H1 (cell line): ENCODE results near the gene CCDC157. TPM values are rescaled to one million over a fixed set of nuclear protein-coding genes. Genes with fewer than 3 reads are reported as not detected.

ENCODE experiments used
- CTCF ChIA-PET: fragments of 300-600 bp; sonication (Branson Sonifier 250); formaldehyde crosslinking; loops from one replicate; lab custom pipeline; 2021; ENCODE audit not compliant: partially characterized antibody; lab: Charles Lee
- POLR2A ChIA-PET: fragments of 300-600 bp; sonication (Branson Sonifier 250); formaldehyde crosslinking; loops from one replicate; lab custom pipeline; 2021; ENCODE audit warnings: inconsistent platforms; ENCODE audit not compliant: partially characterized antibody; lab: Charles Lee
- DNase-seq, 2 experiments: peaks; one replicate each; pipeline versions ENCODE4 v3.0.0 to v3.0.0-alpha.2; 2010 to 2022; ENCODE audit warnings: low spot score in 2 of 2, low read depth in 1 of 2, mixed read lengths in 1 of 2
- FAIRE-seq: peaks from 2 replicates; lab custom pipeline; 2011; peaks lifted over from hg19 to GRCh38; lab: Jason Lieb, UNC
- H2AFZ ChIP-seq: 2 replicates; pipeline ENCODE4 v1.8.1; 2012; ENCODE audit warnings: low read length, inconsistent platforms
- H2AK5ac ChIP-seq: 2 replicates; pipeline ENCODE4 v1.6.1; 2013; ENCODE audit warnings: low read depth, low read length
- H2BK120ac ChIP-seq: replicated peaks from 2 replicates; pipeline ENCODE3; 2013; ENCODE audit warnings: low read depth, low read length, inconsistent platforms
- H2BK12ac ChIP-seq: 2 replicates; pipeline ENCODE4 v1.6.1; 2013; ENCODE audit warnings: low read depth, low read length
- H2BK15ac ChIP-seq: 2 replicates; pipeline ENCODE4 v1.6.1; 2013; ENCODE audit warnings: low read length
- H2BK20ac ChIP-seq: 2 replicates; pipeline ENCODE4 v1.6.1; 2013; ENCODE audit warnings: low read length
- H2BK5ac ChIP-seq: 2 replicates; pipeline ENCODE4 v1.6.1; 2013; ENCODE audit warnings: low read depth, low read length
- H3K14ac ChIP-seq: 2 replicates; pipeline ENCODE4 v1.6.1; 2013; ENCODE audit warnings: inconsistent platforms; ENCODE audit not compliant: insufficient read length
- H3K18ac ChIP-seq: 2 replicates; pipeline ENCODE4 v1.6.1; 2013; ENCODE audit warnings: low read length; ENCODE audit errors: extremely low read depth
- H3K23ac ChIP-seq: 2 replicates; pipeline ENCODE4 v1.6.1; 2013; ENCODE audit warnings: inconsistent platforms; ENCODE audit not compliant: insufficient read length
- H3K23me2 ChIP-seq: 2 replicates; pipeline ENCODE4 v1.6.1; 2013; ENCODE audit warnings: low read depth, low read length
- H3K27ac ChIP-seq: 2 replicates; pipeline ENCODE4 v1.6.1; 2011; ENCODE audit warnings: low read depth, low read length, inconsistent platforms
- H3K27me3 ChIP-seq, 4 experiments: replicated peaks in 1 of 4; 1 replicate in 1 of 4; 2 replicates in 3 of 4; pipeline versions ENCODE4 v1.6.1 to v1.8.1; 2011 to 2013; ENCODE audit warnings: low read length in 3 of 4, mild to moderate bottlenecking in 3 of 4, inconsistent platforms in 2 of 4, mixed read lengths in 2 of 4, moderate library complexity in 1 of 4; ENCODE audit not compliant: control insufficient read depth in 3 of 4, insufficient read depth in 3 of 4; ENCODE audit errors: extremely low read depth in 1 of 4
- H3K36me3 ChIP-seq, 4 experiments: 2 replicates each; pipeline versions ENCODE4 v1.6.1 to v1.8.1; 2011 to 2013; ENCODE audit warnings: mild to moderate bottlenecking in 4 of 4, low read length in 3 of 4, moderate library complexity in 2 of 4, control low read depth in 1 of 4, inconsistent platforms in 1 of 4; ENCODE audit not compliant: insufficient read depth in 4 of 4, control insufficient read depth in 2 of 4
- H3K4ac ChIP-seq: replicated peaks from 2 replicates; pipeline ENCODE3; 2013; ENCODE audit warnings: low read length, low read depth, mixed read lengths, inconsistent platforms; ENCODE audit not compliant: insufficient read length
- H3K4me1 ChIP-seq, 4 experiments: replicated peaks in 1 of 4; 1 replicate in 1 of 4; 2 replicates in 3 of 4; pipeline versions ENCODE4 v1.6.1 to v1.8.1; 2011 to 2013; ENCODE audit warnings: low read length in 3 of 4, inconsistent platforms in 2 of 4, mixed read lengths in 1 of 4; ENCODE audit not compliant: insufficient read depth in 4 of 4, control insufficient read depth in 3 of 4
- H3K4me2 ChIP-seq, 2 experiments: 2 replicates each; pipeline versions ENCODE4 v1.6.1 to v1.8.1; 2011 to 2013; ENCODE audit warnings: low read depth in 2 of 2, low read length in 2 of 2, control low read depth in 1 of 2, inconsistent platforms in 1 of 2, mild to moderate bottlenecking in 1 of 2; ENCODE audit not compliant: insufficient read depth in 1 of 2
- H3K4me3 ChIP-seq, 4 experiments: fragments of 200-600, 300-600 bp in 1 of 4; sonication (generic), shearing (Covaris generic), sonication (Bioruptor Twin) in 1 of 4; 2 replicates each; pipeline versions ENCODE4 v1.5.1 to v1.8.1; 2011 to 2016; ENCODE audit warnings: low read length in 4 of 4, low read depth in 3 of 4, control low read depth in 2 of 4, inconsistent platforms in 2 of 4, mild to moderate bottlenecking in 2 of 4, mixed read lengths in 1 of 4, moderate library complexity in 1 of 4; ENCODE audit not compliant: insufficient read depth in 2 of 4; ENCODE audit errors: extremely low read depth in 1 of 4
- H3K56ac ChIP-seq: replicated peaks from 2 replicates; pipeline ENCODE3; 2013; ENCODE audit warnings: low read depth, mild to moderate bottlenecking, mixed read lengths, low read length, inconsistent platforms; ENCODE audit not compliant: insufficient read length
- H3K79me1 ChIP-seq: 2 replicates; pipeline ENCODE4 v1.6.1; 2013; ENCODE audit warnings: low read depth, low read length, control low read depth
- H3K79me2 ChIP-seq, 2 experiments: 2 replicates each; pipeline versions ENCODE4 v1.6.1 to v1.8.1; 2012 to 2013; ENCODE audit warnings: low read length in 2 of 2, mild to moderate bottlenecking in 2 of 2, inconsistent platforms in 1 of 2; ENCODE audit not compliant: insufficient read depth in 2 of 2, control insufficient read depth in 1 of 2
- H3K9ac ChIP-seq, 4 experiments: replicated peaks in 1 of 4; 1 replicate in 1 of 4; 2 replicates in 3 of 4; pipeline versions ENCODE4 v1.6.1 to v1.8.1; 2011 to 2013; ENCODE audit warnings: low read depth in 3 of 4, low read length in 3 of 4, control low read depth in 2 of 4, mild to moderate bottlenecking in 2 of 4, moderate library complexity in 2 of 4, inconsistent platforms in 1 of 4; ENCODE audit errors: extremely low read depth in 1 of 4
- H3K9me3 ChIP-seq, 2 experiments: 2 replicates each; pipeline versions ENCODE4 v1.6.1 to v1.8.1; 2012 to 2013; ENCODE audit warnings: mild to moderate bottlenecking in 2 of 2, moderate library complexity in 2 of 2, control low read depth in 1 of 2, inconsistent platforms in 1 of 2, low read depth in 1 of 2, low read length in 1 of 2, mixed read lengths in 1 of 2; ENCODE audit not compliant: insufficient read depth in 2 of 2
- H4K20me1 ChIP-seq, 2 experiments: replicated peaks in 1 of 2; 2 replicates each; pipeline versions ENCODE3 to v1.8.1; 2011 to 2013; ENCODE audit warnings: inconsistent platforms in 2 of 2, low read length in 2 of 2, mild to moderate bottlenecking in 1 of 2; ENCODE audit not compliant: insufficient read depth in 2 of 2, control insufficient read depth in 1 of 2
- H4K5ac ChIP-seq: 2 replicates; pipeline ENCODE4 v1.6.1; 2013; ENCODE audit warnings: low read length, low read depth, mixed read lengths, inconsistent platforms; ENCODE audit not compliant: insufficient read length
- H4K8ac ChIP-seq: 2 replicates; pipeline ENCODE4 v1.8.0; 2013; ENCODE audit warnings: mild to moderate bottlenecking, moderate library complexity, low read length, inconsistent platforms; ENCODE audit not compliant: insufficient read depth; ENCODE audit errors: extremely low read depth
- H4K91ac ChIP-seq: replicated peaks from 2 replicates; pipeline ENCODE3; 2013; ENCODE audit warnings: low read length, mixed read lengths, inconsistent platforms; ENCODE audit not compliant: insufficient read length
- ASH2L ChIP-seq: fragments of 200-600, 300-600 bp; sonication (generic); IDR thresholded peaks from one replicate; pipeline ENCODE4 v1.7.1; 2017; ENCODE audit warnings: low read length
- CBX8 ChIP-seq: fragments of 300-800, 300-1000 bp; sonication (generic); IDR thresholded peaks from 2 replicates; pipeline ENCODE4 v1.7.1; 2016; ENCODE audit warnings: low read depth, low read length, borderline replicate concordance
- CREB1 ChIP-seq: IDR thresholded peaks from 2 replicates; pipeline ENCODE4 v1.6.1; 2012; ENCODE audit warnings: inconsistent platforms
- MAFK ChIP-seq: IDR thresholded peaks from 2 replicates; pipeline ENCODE4 v1.6.1; 2012; ENCODE audit warnings: low read depth, mild to moderate bottlenecking, improper control_type of control experiment, low read length
- SAP30 ChIP-seq: fragments of 300-600 bp; sonication (generic); IDR thresholded peaks from 2 replicates; pipeline ENCODE4 v1.7.1; 2012; ENCODE audit warnings: low read length, moderate library complexity, mild to moderate bottlenecking, inconsistent platforms; ENCODE audit not compliant: insufficient read depth, insufficient replicate concordance
- SP1 ChIP-seq: IDR thresholded peaks from 2 replicates; pipeline ENCODE4 v1.6.1; 2011; ENCODE audit warnings: low read depth, low read length
- SP2 ChIP-seq: IDR thresholded peaks from 2 replicates; pipeline ENCODE4 v1.6.1; 2012; ENCODE audit warnings: mild to moderate bottlenecking, low read length, inconsistent platforms
- SRF ChIP-seq: IDR thresholded peaks from 2 replicates; pipeline ENCODE4 v1.6.1; 2011; ENCODE audit warnings: mild to moderate bottlenecking, low read depth, low read length, moderate library complexity
- TAF1 ChIP-seq: IDR thresholded peaks from 2 replicates; pipeline ENCODE4 v1.6.1; 2011; ENCODE audit warnings: mild to moderate bottlenecking, low read depth, low read length
- WGBS, 2 experiments: shearing (Covaris generic) in 1 of 2; methylation state at CpG; one replicate each; pipeline versions ENCODE4 v1.1.6 to v1.1.7; 2013 to 2015; ENCODE audit warnings: low lambda C conversion rate in 2 of 2, mixed read lengths in 2 of 2, inconsistent platforms in 1 of 2, low coverage in 1 of 2, missing lambda C conversion rate in 1 of 2; ENCODE audit not compliant: insufficient replicate concordance in 2 of 2, insufficient coverage in 1 of 2, insufficient read length in 1 of 2; ENCODE audit errors: extremely low coverage in 1 of 2, missing lambda C conversion rate in 1 of 2; 5-methylcytosine and 5-hydroxymethylcytosine counted together
- polyA plus RNA-seq, 7 experiments: library from polyadenylated mRNA; depleted of rRNA in 3 of 7; stranded (reverse) in 5 of 7; unstranded in 2 of 7; fragments of >200 nt in 5 of 7; fragments of 200-250 nt in 2 of 7; gene quantifications; 1 replicate in 5 of 7; 2 replicates in 1 of 7; 4 replicates in 1 of 7; pipeline versions ENCODE4 v1.2.1 to v1.2.3, GENCODE V29; 2011 to 2013; ENCODE audit warnings: missing spikeins in 2 of 7, mixed read lengths in 2 of 7
- total RNA-seq: library from RNA; stranded (reverse); fragmentation: NEBNext Ultra II Directional; extraction: Animal tissue kit (Norgen Biotek cat#: 25700); gene quantifications from 2 replicates; pipeline ENCODE4 v1.2.1, GENCODE V29; 2021
- TF ChIP-seq, protein P1 (sequence below), 3 experiments: IDR thresholded peaks; 1 replicate in 2 of 3; 2 replicates in 1 of 3; pipeline versions ENCODE4 v1.5.1 to v1.6.1; 2011; ENCODE audit warnings: low read length in 3 of 3, mild to moderate bottlenecking in 3 of 3, inconsistent platforms in 2 of 3, low read depth in 1 of 3, moderate library complexity in 1 of 3; ENCODE audit not compliant: insufficient read depth in 1 of 3; ENCODE audit errors: control extremely low read depth in 1 of 3
- TF ChIP-seq, protein P2 (sequence below): IDR thresholded peaks from 2 replicates; pipeline ENCODE4 v1.6.1; 2011; ENCODE audit warnings: low read length, improper control_type of control experiment

CCDC157 gene
- total and polyA plus RNA-seq, 2 of the 8 experiments (the other 6 are each of a cell fraction or from before 2014, with no cell fraction given) = 4.1 to 8.4 TPM

DNA sequence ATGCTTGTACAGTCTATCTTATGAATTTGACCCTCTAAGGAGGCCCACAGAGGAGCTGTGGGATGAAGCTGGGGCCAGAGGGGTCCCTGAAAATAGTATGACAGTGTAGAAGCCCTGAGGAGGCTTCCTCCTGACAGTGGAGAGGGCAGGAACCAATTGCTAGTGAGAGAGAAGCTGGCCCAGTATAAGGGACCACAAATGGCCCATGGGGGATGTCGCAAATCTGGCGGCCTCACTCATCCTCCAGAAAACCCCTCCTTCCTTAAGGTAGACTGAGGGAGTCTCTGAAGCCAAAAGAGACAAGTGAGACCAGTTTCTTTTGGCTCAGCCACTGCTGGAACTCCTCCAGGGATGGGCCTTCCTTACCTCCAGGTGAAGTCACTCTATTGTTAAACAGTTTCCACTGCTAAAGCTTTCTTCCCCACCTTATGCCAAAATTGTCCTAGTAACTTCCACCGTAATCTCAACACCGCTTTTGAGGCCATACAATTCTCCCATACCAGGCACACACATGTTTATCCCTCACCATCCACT is 49.7 kb upstream of the CCDC157 start:
- no peak overlapping the region for H3K4ac ChIP-seq
- no peaks in the 10 kb centered on the region for H3K79me2 ChIP-seq
- CTCF ChIA-PET = interaction anchor here (1.8 kb wide), 1 partner anchor 8 kb away, joined by 4 read pairs; no protein-coding TSS in a partner anchor
- H3K36me3 ChIP-seq = no peaks in the 10 kb centered on the region
- H3K23ac ChIP-seq = no peak overlapping the region
- H3K9me3 ChIP-seq = no peaks in the 10 kb centered on the region
- peaks cover 0 to 5% (median 1%) of the 10 kb centered on the region in 4 experiments; a peak in 3 of 7 replicates for H3K4me1 ChIP-seq
- POLR2A ChIA-PET = no interaction called here
- H3K23me2 ChIP-seq = no peaks in the 10 kb centered on the region
- no peak overlapping the region for H3K56ac ChIP-seq
- H3K27me3 ChIP-seq = no peaks in the 10 kb centered on the region
- WGBS, 2 experiments = 97% methylated on average over 3 of the region's 4 CpGs; no CpG with 5 or more reads in 1 of the 2 experiments
- no peak overlapping the region for H4K5ac ChIP-seq
- H2BK20ac ChIP-seq = no peak overlapping the region
- H2BK12ac ChIP-seq = no peak overlapping the region
- FAIRE-seq = no peak
- H3K4me3 ChIP-seq = no peak overlapping the region
- no peak overlapping the region for H2BK5ac ChIP-seq
- DNase-seq = no peak
- H2AFZ ChIP-seq = no peak overlapping the region
- no peak overlapping the region for H2BK120ac ChIP-seq
- peaks cover 0 to 2% of the 10 kb centered on the region in 2 experiments for H4K20me1 ChIP-seq
- H4K8ac ChIP-seq = no peak overlapping the region
- no peak overlapping the region for H2AK5ac ChIP-seq
- H3K27ac ChIP-seq = no peak overlapping the region
- no peak overlapping the region for H2BK15ac ChIP-seq
- no peak overlapping the region for H4K91ac ChIP-seq
- H3K4me2 ChIP-seq = no peak overlapping the region
- no peak overlapping the region for H3K18ac ChIP-seq
- no peak overlapping the region; a peak in 1 of 7 replicates for H3K9ac ChIP-seq
- H3K14ac ChIP-seq = no peak overlapping the region
- H3K79me1 ChIP-seq = no peaks in the 10 kb centered on the region
- TF ChIP-seq SAP30 = no peak
- no peak for TF ChIP-seq ASH2L
- no peak for TF ChIP-seq SRF
- TF ChIP-seq, protein P1, sequence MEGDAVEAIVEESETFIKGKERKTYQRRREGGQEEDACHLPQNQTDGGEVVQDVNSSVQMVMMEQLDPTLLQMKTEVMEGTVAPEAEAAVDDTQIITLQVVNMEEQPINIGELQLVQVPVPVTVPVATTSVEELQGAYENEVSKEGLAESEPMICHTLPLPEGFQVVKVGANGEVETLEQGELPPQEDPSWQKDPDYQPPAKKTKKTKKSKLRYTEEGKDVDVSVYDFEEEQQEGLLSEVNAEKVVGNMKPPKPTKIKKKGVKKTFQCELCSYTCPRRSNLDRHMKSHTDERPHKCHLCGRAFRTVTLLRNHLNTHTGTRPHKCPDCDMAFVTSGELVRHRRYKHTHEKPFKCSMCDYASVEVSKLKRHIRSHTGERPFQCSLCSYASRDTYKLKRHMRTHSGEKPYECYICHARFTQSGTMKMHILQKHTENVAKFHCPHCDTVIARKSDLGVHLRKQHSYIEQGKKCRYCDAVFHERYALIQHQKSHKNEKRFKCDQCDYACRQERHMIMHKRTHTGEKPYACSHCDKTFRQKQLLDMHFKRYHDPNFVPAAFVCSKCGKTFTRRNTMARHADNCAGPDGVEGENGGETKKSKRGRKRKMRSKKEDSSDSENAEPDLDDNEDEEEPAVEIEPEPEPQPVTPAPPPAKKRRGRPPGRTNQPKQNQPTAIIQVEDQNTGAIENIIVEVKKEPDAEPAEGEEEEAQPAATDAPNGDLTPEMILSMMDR (IDR thresholded peaks at IDR 0.05; ENCODE audit: control extremely low read depth in 1 of 3, insufficient read depth in 1 of 3, low read depth in 1 of 3, low read length in 3 of 3) = no peak
- TF ChIP-seq CREB1 = no peak
- TF ChIP-seq, protein P2, sequence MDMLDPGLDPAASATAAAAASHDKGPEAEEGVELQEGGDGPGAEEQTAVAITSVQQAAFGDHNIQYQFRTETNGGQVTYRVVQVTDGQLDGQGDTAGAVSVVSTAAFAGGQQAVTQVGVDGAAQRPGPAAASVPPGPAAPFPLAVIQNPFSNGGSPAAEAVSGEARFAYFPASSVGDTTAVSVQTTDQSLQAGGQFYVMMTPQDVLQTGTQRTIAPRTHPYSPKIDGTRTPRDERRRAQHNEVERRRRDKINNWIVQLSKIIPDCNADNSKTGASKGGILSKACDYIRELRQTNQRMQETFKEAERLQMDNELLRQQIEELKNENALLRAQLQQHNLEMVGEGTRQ = no peak
- no peak for TF ChIP-seq CBX8
- no peak for TF ChIP-seq SP2
- no peak for TF ChIP-seq TAF1
- TF ChIP-seq MAFK = no peak
- TF ChIP-seq SP1 = no peak
